NCI-H345 (cell line): Measurements from ENCODE around the gene HILPDA.
A peak's percentile ranks its signal among the peaks of the same experiment; 100 is the strongest.
"Not testable (repeated sequence)": the region's sequence is repeated elsewhere in the genome, so short reads cannot be mapped to it uniquely, and the experiment has no call there.

Experiments used
- DNase-seq: peaks from one replicate; lab custom pipeline; 2025; lab: John Stamatoyannopoulos, UW

HILPDA gene

GRCh38 chr7:128463345-128463744, 7.7 kb downstream of the HILPDA start:
- DNase-seq = not testable (repeated sequence)

- DNase-seq = not testable (repeated sequence)
Observed at GRCh38 chr7:128463933-128464332, 8.3 kb downstream of the HILPDA start.

GRCh38 chr7:128466871-128467270, 11.2 kb downstream of the HILPDA start:
- not testable (repeated sequence) for DNase-seq

- peak; percentile 96 for DNase-seq
Observed at GRCh38 chr7:128476402-128477335, 21.0 kb downstream of the HILPDA start, which contains the start of gene METTL2B. Gene METTL2B (plus strand): TSS chr7:128476748. CDS start chr7:128476766, 18 bp downstream.

- DNase-seq = not testable (repeated sequence)
Observed at GRCh38 chr7:128477336-128477690, 21.6 kb downstream of the HILPDA start.

- not testable (repeated sequence) for DNase-seq
Observed at GRCh38 chr7:128479082-128479481, 23.4 kb downstream of the HILPDA start.

GRCh38 chr7:128488134-128488533, 32.5 kb downstream of the HILPDA start:
- not testable (repeated sequence) for DNase-seq

GRCh38 chr7:128497405-128497804, 41.7 kb downstream of the HILPDA start:
- no peak for DNase-seq

- DNase-seq = not testable (repeated sequence)
Observed at GRCh38 chr7:128505416-128505815, 49.7 kb downstream of the HILPDA start.

GRCh38 chr7:128506819-128507218, 51.1 kb downstream of the HILPDA start:
- not testable (repeated sequence) for DNase-seq

- DNase-seq = not testable (repeated sequence)
Observed at GRCh38 chr7:128507321-128507993, 51.8 kb downstream of the HILPDA start.
